Naive B cell (primary cell): ENCODE data around the gene ADAD1. TPM values are rescaled to one million over a fixed set of nuclear protein-coding genes. Genes with fewer than 3 reads are reported as not detected.
"Not testable (repeated sequence)": the region's sequence is repeated elsewhere in the genome, so short reads cannot be mapped to it uniquely, and the experiment has no call there.

ENCODE experiments used
- ATAC-seq, 2 donors: fragments of 150-1000 bp; cut with Tn5 transposase; 2 replicates each; pipeline ENCODE4 v1.10.0; 2021; ENCODE audit warnings: low read depth in 2 of 2, mild to moderate bottlenecking in 2 of 2, moderate library complexity in 2 of 2
- DNase-seq: peaks from one replicate; pipeline ENCODE4 v3.0.0; 2022
- H3K27ac Mint-ChIP-seq, 6 donors: one replicate each; pipeline ENCODE4 v1.8.0; 2020 to 2022; ENCODE audit warnings: mild to moderate bottlenecking in 6 of 6, mixed read lengths in 6 of 6, moderate library complexity in 5 of 6, inconsistent platforms in 2 of 6
- H3K27me3 Mint-ChIP-seq, 3 donors: one replicate each; pipeline ENCODE4 v1.8.0; 2021 to 2022; ENCODE audit warnings: mixed read lengths in 3 of 3, mild to moderate bottlenecking in 1 of 3
- H3K36me3 Mint-ChIP-seq, 2 donors: one replicate each; pipeline ENCODE4 v1.8.0; 2020 to 2022; ENCODE audit warnings: mixed read lengths in 2 of 2, inconsistent platforms in 1 of 2, mild to moderate bottlenecking in 1 of 2
- H3K4me1 Mint-ChIP-seq, 3 donors: one replicate each; pipeline ENCODE4 v1.8.0; 2020 to 2022; ENCODE audit warnings: mixed read lengths in 3 of 3, inconsistent platforms in 1 of 3, mild to moderate bottlenecking in 1 of 3, moderate library complexity in 1 of 3
- H3K4me3 Mint-ChIP-seq, 8 donors: one replicate each; pipeline ENCODE4 v1.8.0; 2020 to 2022; ENCODE audit warnings: mild to moderate bottlenecking in 8 of 8, mixed read lengths in 8 of 8, moderate library complexity in 8 of 8, inconsistent platforms in 2 of 8
- H3K9me3 Mint-ChIP-seq, 7 donors: one replicate each; pipeline ENCODE4 v1.8.0; 2020 to 2022; ENCODE audit warnings: mixed read lengths in 7 of 7, mild to moderate bottlenecking in 5 of 7, inconsistent platforms in 2 of 7, moderate library complexity in 1 of 7
- polyA plus RNA-seq, 6 donors: library from polyadenylated mRNA; unstranded; fragments of 300-500 nt; fragmentation: Illumina TruSeq; gene quantifications; one replicate each; pipeline ENCODE4 v1.2.3, GENCODE V29; 2021; ENCODE audit warnings: low read depth in 6 of 6

ADAD1 gene
- polyA plus RNA-seq = not detected

DNA sequence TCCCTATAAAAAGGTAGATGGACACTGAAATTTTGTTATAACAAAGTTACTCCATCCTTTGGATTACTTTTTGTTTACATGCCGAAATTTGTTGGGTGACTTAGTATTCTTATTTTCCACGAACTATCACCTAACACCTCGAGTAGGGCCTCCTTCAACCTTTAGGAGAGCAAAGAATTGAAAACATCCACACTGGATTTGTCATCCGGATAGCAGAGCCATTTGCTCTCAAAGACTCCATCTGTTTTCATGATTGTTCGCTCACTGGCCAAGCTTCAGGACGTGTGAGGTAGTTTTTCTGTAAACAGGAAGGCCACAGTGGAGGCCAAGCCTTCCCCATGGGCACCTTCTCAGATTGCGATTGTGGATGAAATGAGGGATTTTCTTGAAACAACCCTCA, at the start of gene ADAD1:
TSS of gene ADAD1 (plus strand) at position 301 of the 400 bp plus-strand sequence. CDS start 1,059 bp downstream, outside the sequence.
- H3K27me3 Mint-ChIP-seq = no peaks in the 10 kb centered on the region
- H3K4me3 Mint-ChIP-seq = no peak within 1 kb of the TSS
- no peak for ATAC-seq
- H3K9me3 Mint-ChIP-seq = peaks cover 0 to 9% (median 1%) of the 10 kb centered on the region in 7 donors
- DNase-seq = no peak
- H3K27ac Mint-ChIP-seq = no peak within 1 kb of the TSS
- no peaks in the 10 kb centered on the region for H3K36me3 Mint-ChIP-seq
- no peaks in the 10 kb centered on the region for H3K4me1 Mint-ChIP-seq

GRCh38 chr4:122329876-122330565, 48.8 kb upstream of the ADAD1 start:
- H3K27ac Mint-ChIP-seq = no peak overlapping the region
- no peaks in the 10 kb centered on the region for H3K9me3 Mint-ChIP-seq
- DNase-seq (no peak), ATAC-seq (no peak)
- H3K36me3 Mint-ChIP-seq = peaks cover 11 to 35% of the 10 kb centered on the region in 2 donors
- H3K4me3 Mint-ChIP-seq = no peak overlapping the region
- H3K4me1 Mint-ChIP-seq = no peaks in the 10 kb centered on the region
- no peaks in the 10 kb centered on the region for H3K27me3 Mint-ChIP-seq

- Mint-ChIP-seq H3K9me3 (no peaks in the 10 kb centered on the region), H3K27me3 (no peaks in the 10 kb centered on the region), H3K36me3 (peaks cover 16 to 38% of the 10 kb centered on the region in 2 donors), H3K27ac (no peak overlapping the region), H3K4me3 (no peak overlapping the region), H3K4me1 (no peaks in the 10 kb centered on the region)
- DNase-seq (no peak), ATAC-seq (no peak)
Observed at GRCh38 chr4:122331195-122331594, 47.6 kb upstream of the ADAD1 start.

DNA sequence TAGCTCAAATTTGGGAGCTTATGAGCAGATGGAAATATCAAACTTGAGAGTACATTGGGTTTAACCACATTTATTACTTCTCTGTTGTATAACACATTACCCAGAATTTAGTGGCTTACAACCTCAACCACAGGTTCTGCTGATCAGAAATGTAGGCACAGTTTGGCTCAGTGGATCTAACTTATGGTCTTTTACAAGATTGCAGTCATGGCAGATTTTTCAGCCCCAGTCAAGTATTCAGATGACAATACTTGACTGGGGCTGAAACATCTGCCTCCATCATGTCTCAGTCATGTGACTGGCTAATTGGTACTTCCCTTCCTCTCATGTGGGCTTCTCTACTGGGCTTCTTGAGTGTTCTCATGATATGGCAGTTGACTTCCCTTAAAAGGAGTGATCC, 44.0 kb upstream of the ADAD1 start:
- Mint-ChIP-seq H3K27ac (no peak overlapping the region), H3K9me3 (no peaks in the 10 kb centered on the region), H3K36me3 (peaks cover 23 to 38% of the 10 kb centered on the region in 2 donors), H3K27me3 (no peaks in the 10 kb centered on the region), H3K4me3 (no peak overlapping the region), H3K4me1 (no peaks in the 10 kb centered on the region)
- ATAC-seq (no peak), DNase-seq (no peak)

DNA sequence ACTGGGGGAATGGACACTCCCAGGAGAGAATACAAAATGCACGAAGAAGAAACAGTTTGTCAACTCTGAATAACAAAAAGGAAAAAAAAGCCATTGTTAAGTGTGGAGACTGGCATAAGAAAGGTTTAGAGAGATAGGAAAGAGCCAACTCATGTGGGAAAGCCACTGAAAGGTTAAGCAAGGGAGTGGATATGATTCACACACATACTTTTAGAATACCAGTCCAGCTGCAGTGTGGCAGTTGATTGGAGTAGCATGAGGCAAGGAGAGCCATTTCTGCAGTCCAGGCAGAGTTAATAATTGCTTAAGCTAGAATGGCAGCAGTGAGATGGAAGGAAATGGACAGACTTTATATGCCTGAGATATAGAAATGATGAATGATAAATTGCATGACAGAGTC, 36.9 kb upstream of the ADAD1 start:
- no peaks in the 10 kb centered on the region for H3K9me3 Mint-ChIP-seq
- DNase-seq (no peak), ATAC-seq (no peak)
- H3K27me3 Mint-ChIP-seq = no peaks in the 10 kb centered on the region
- no peak overlapping the region for H3K4me3 Mint-ChIP-seq
- no peaks in the 10 kb centered on the region for H3K4me1 Mint-ChIP-seq
- H3K36me3 Mint-ChIP-seq = peaks cover 15 to 19% of the 10 kb centered on the region in 2 donors
- no peak overlapping the region for H3K27ac Mint-ChIP-seq

GRCh38 chr4:122346036-122346435, 32.8 kb upstream of the ADAD1 start:
- no peak overlapping the region for H3K27ac Mint-ChIP-seq
- no peaks in the 10 kb centered on the region for H3K4me1 Mint-ChIP-seq
- no peaks in the 10 kb centered on the region for H3K9me3 Mint-ChIP-seq

GRCh38 chr4:122346503-122346902, 32.3 kb upstream of the ADAD1 start:
- H3K27me3 Mint-ChIP-seq = no peaks in the 10 kb centered on the region
- no peak overlapping the region for H3K4me3 Mint-ChIP-seq
- H3K36me3 Mint-ChIP-seq = peaks cover 38 to 46% of the 10 kb centered on the region in 2 donors
- DNase-seq (no peak), ATAC-seq (no peak)
- no peak overlapping the region for H3K27ac Mint-ChIP-seq
- H3K4me1 Mint-ChIP-seq = no peaks in the 10 kb centered on the region
- no peaks in the 10 kb centered on the region for H3K9me3 Mint-ChIP-seq

More at GRCh38 chr4:122346036-122346435, 32.8 kb upstream of the ADAD1 start:
- H3K27me3 Mint-ChIP-seq = no peaks in the 10 kb centered on the region
- no peak overlapping the region for H3K4me3 Mint-ChIP-seq
- DNase-seq (no peak), ATAC-seq (no peak)
- peaks cover 34 to 41% of the 10 kb centered on the region in 2 donors for H3K36me3 Mint-ChIP-seq

DNA sequence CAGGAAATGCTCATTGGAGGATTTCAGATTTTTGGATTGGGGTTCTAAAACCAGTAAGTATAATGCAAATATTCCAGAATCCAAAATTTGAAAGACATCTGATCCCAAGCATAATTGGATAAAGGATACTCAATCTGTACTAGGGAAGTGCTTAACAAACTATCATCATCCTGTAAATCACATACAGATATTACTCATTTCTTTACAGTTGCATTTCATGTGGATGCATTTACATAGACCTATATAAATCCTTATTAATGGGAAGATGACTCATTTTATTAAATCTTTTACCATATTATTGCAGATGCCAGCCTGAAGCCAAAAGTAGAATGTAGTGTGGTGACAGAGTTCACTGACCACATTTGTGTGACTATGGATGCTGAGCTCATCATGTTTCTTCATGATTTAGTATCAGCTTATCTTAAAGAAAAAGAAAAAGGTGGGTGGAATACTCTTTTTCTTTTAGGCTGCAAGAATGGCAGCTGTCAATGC, 22.4 kb upstream of the ADAD1 start:
- no peak for DNase-seq
- peaks cover 28 to 47% of the 10 kb centered on the region in 2 donors for H3K36me3 Mint-ChIP-seq

DNA sequence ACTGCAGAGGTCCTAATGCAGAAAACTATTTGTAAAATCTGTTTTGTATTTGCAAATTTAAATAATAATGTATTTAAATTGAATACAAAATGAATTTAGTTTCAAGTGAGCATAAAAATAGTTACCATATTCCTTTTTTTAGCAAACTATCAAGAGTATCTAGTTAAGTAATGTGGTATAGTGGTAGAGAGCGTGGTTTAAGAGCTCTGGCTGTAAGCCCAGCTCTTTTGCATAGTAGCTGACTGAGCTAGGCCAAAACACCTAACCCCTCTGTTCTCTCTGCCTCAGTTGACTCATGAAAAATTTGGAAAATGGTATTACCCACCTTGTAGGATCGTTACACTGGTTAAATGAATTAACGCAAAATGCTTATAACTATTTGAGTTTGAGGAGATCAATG, 18.1 kb upstream of the ADAD1 start:
- Mint-ChIP-seq H3K36me3 (peaks cover 17 to 45% of the 10 kb centered on the region in 2 donors), H3K4me1 (no peaks in the 10 kb centered on the region), H3K9me3 (peaks cover 0 to 3% (median 0%) of the 10 kb centered on the region in 7 donors), H3K4me3 (no peak overlapping the region), H3K27me3 (no peaks in the 10 kb centered on the region), H3K27ac (no peak overlapping the region)
- no peak for DNase-seq
- no peak for ATAC-seq

More for the DNA sequence above, 22.4 kb upstream of the ADAD1 start:
- Mint-ChIP-seq H3K4me3 (no peak overlapping the region), H3K4me1 (no peaks in the 10 kb centered on the region), H3K9me3 (no peaks in the 10 kb centered on the region), H3K27me3 (no peaks in the 10 kb centered on the region), H3K27ac (no peak overlapping the region)
- no peak for ATAC-seq

DNA sequence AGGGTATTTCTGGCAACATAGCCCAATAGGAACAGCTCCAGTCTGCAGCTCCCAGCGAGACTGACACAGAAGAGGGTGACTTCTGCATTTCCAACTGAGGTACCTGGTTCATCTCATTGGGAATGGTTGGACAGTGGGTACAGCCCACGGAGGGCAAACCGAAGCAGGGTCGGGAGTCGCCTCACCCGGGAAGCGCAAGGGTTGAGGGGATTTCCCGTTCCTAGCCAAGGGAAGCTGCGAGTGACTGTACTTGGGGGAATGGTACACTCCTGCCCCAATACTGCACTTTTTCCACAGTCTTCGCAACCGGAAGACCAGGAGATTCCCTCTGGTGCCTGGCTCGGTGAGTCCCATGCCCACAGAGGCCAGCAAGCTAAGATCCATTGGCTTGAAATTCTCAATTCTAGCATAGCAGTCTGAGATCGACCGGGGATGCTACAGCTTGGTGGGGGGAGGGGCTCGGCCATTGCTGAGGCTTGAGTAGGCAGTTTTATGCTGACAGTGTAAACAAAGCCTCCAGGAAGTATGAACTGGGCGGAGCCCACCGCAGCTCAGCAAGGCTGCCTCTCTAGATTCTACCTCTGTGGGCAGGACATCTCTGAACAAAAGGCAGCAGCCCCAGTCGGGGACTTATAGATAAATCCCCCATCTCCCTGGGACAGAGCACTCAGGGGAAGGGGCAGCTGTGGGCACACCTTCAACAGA, 14.0 kb upstream of the ADAD1 start:
- H3K36me3 Mint-ChIP-seq = peaks cover 16 to 21% of the 10 kb centered on the region in 2 donors
- DNase-seq = no peak
- no peaks in the 10 kb centered on the region for H3K27me3 Mint-ChIP-seq
- peaks cover 5 to 44% (median 20%) of the 10 kb centered on the region in 7 donors for H3K9me3 Mint-ChIP-seq
- no peak overlapping the region for H3K27ac Mint-ChIP-seq
- no peak for ATAC-seq
- no peak overlapping the region for H3K4me3 Mint-ChIP-seq
- H3K4me1 Mint-ChIP-seq = no peaks in the 10 kb centered on the region

- DNase-seq, H3K27me3 Mint-ChIP-seq, H3K27ac Mint-ChIP-seq, H3K4me1 Mint-ChIP-seq, H3K4me3 Mint-ChIP-seq, H3K36me3 Mint-ChIP-seq, ATAC-seq: not testable (repeated sequence)
- H3K9me3 Mint-ChIP-seq = peaks cover 5 to 44% (median 22%) of the 10 kb centered on the region in 7 donors
Observed at GRCh38 chr4:122368786-122369185, 10.0 kb upstream of the ADAD1 start.

DNA sequence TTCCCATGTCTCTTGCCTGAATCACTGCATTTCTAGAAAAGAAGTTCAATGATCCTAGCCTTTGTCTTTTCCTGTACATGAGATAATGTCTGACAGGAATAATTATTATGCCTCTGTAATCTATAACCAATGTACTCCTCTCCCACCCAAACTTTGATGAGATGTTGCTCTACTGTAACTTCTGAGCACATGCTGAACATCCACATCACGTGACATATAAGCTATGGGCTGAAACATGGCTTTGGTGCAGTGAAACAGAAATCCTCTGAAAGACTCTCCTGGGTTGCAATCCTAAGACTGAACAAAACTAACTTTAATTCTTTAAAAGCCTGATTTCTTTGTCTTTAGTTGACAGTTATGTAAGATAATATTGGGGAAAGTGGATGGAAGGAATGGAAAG, 1.5 kb upstream of the ADAD1 start:
- Mint-ChIP-seq H3K27ac (no peak overlapping the region), H3K4me1 (no peaks in the 10 kb centered on the region), H3K4me3 (no peak overlapping the region), H3K36me3 (no peaks in the 10 kb centered on the region), H3K9me3 (peaks cover 0 to 9% (median 1%) of the 10 kb centered on the region in 7 donors), H3K27me3 (peaks cover 0 to 4% (median 0%) of the 10 kb centered on the region in 3 donors)
- ATAC-seq (no peak), DNase-seq (no peak)

DNA sequence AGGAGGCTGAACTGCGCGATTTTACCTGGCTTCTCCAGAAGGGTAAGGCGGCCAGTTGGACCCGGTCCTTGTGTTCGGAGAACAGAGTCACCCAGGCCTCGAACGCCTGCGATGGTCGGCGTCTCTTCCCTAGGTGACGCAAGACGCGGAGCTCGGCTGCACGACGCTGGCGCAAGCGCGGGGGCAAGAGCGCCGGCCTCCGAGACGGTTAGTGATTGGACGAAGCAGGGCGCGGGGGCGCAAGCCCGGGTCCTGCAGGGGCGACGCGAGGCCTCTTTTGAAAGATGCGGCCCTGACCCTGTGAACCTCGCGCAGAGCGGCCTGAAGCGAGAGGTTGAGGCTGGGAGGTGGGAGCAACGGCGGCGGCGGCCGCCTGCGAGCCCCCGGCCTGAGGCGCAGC, 428 bp downstream of the ADAD1 start:
- no peaks in the 10 kb centered on the region for H3K27me3 Mint-ChIP-seq
- no peaks in the 10 kb centered on the region for H3K36me3 Mint-ChIP-seq
- peaks cover 0 to 9% (median 1%) of the 10 kb centered on the region in 7 donors for H3K9me3 Mint-ChIP-seq

DNA sequence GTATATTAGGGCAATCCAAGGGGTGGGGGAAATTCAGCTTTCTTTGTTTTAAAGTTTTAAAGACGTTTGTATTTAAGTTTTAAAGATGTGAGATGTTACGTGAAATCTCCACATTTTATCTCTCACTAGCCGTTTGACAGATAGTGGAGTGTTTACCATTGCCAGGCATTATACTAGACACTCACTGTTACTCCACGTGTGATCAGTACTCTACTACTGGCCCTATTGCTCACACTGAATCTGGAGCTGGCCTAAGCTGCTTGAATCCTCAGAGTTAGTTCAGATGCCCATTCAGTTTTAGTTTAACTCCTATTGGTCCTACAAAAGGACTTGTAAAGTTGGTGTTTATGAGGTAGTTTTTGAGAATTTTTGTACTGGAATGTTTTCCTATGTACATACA, 4.5 kb downstream of the ADAD1 start:
- Mint-ChIP-seq H3K4me3 (no peak overlapping the region), H3K4me1 (no peaks in the 10 kb centered on the region), H3K27me3 (no peaks in the 10 kb centered on the region), H3K9me3 (peaks cover 0 to 28% (median 20%) of the 10 kb centered on the region in 7 donors), H3K27ac (no peak overlapping the region), H3K36me3 (no peaks in the 10 kb centered on the region)
- DNase-seq (no peak), ATAC-seq (no peak)

More for the DNA sequence above, 428 bp downstream of the ADAD1 start:
- H3K27ac Mint-ChIP-seq = no peak overlapping the region
- DNase-seq (no peak), ATAC-seq (no peak)
- no peak overlapping the region for H3K4me3 Mint-ChIP-seq
- no peaks in the 10 kb centered on the region for H3K4me1 Mint-ChIP-seq
